GM19468 (cell line): ENCODE measurements around the gene UNC5A.

Experiments used
- ATAC-seq: cut with Tn5 transposase; IDR thresholded peaks from one replicate; pipeline ENCODE4 v1.9.1; 2021; ENCODE audit warnings: mild to moderate bottlenecking, moderate library complexity, moderate number of reproducible peaks; ENCODE audit not compliant: unreplicated experiment; ENCODE audit errors: extremely low read depth

UNC5A gene

DNA sequence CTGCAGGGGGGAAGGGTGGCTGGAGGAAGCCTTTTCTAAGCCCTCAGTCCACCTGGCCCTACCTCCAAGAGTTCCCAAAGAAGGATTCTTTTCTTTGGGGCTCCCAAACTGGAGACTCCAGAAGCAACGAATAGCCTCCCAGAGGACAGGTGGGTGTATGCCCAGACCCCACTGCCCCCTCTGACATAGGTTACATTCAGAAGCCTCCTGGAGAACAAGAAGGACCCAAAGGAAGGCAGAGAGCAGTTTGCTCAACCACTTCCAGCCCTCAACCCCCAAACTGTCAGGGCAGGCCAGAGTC lies 78.5 kb downstream of the UNC5A start:
- ATAC-seq, result no peak

DNA sequence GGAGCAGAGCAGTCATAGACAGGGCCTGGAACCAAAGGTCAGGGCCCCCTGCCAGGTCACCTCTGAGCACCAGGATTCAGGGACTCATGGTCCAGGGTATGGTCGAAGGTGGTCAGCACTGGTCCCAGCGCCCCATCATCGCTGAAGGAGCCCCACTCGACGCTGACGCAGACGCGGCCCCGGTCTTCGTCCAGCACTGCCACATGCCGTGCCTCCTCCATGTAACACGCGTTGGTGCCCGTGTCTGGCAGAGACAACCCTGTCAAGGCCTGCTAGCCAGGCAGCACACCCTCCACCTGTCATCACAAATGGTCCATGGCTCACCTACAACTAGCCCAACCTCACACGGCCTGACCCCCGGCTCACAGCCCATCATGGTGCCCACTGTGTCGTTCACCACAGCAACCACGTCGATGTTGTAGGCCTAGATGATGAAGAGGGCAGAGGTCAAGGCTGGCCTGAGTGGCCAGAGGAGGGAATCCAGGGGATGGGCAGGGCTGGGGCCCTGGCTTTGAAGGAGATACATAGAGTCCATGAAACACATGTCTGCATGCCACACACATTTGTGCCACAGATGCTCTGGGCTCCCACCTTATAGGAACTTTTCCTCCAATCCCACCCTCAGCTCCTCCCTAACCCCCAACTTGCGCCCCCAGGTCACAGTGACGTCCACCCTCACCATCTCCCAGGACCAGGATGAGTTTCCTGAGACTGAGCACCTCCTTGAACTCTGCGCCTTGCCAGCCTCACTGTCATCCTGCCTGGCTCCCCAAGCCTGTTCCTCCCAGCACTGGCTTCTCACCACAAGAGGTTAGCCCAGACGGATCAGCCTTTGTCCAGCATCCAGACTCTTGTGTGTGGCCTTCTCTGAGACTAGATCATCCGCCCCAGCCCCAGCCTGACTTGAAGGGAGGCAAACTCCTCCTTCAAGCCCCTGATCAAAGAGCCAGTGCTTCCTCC lies 79.2 kb downstream of the UNC5A start:
- ATAC-seq, result no peak

DNA sequence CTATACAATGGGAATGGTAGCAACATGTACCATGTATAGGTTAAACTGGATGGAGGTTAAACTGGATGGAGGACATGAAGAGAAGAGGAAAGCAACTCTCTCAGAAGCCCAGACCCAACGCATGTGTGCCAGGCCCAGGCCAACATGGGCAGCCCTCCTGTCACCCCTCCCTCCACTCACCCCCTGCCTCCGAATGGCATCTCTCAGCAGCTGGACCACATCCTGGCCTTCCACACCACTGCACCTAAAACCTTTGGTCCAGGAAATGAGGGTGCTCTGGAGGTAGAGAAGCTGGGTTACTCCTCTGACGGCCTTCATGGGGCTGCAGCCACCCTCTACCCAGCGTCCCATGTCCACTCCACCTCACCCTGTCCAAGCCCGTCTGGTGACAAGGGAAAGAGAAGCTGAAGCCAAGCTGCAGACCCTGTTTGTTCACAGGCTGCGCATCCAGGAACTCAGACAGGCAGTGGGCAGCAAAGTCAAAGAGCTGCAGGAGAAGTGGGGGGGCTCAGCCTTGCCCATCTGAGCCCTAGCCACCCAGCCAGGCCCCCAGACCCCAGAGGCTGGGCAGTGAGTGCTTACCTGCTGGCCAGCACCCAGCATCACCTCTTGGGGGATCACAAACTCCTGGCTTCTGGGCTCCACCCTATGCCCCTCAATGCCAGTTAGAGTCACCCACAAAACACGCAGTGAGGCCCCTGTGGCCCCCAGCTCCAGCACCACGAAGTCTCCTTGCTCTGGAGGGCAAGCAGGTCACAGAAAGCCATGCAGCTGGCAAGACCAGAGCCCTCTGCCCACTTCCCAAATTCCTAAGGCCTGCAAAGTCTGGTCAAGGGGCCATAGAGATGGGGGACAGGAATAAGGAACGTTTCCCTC lies 80.3 kb downstream of the UNC5A start:
- no peak for ATAC-seq

DNA sequence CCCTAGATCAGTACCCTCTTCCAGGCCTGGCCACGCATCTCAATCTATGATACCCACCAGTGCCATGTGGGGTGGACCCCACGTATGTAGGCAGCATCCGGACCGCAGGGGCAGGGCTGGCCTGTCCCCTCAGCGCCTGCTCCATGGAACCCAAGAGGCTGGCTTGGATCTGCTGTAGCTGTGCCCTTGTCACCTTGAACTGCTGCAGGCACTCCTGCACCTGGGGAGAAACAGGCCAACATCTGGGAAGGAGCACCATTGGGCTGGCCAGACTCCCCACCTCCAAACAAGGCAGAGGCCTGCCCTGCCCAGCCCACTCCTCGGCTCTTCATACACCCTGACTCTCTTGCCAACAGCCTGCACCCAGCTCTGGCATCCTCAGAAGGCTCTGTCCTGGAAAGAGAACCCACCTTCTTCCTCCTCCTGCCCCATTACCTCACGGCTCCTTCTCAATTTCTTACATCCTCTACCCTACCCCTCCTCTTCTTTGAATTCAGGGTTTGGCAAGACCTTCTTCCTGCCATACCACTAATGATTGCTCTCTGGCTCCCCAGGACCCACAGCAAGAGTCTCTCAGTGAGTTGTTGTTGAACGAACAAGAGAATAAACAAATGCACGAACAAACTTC lies 81.1 kb downstream of the UNC5A start:
- no peak for ATAC-seq

DNA sequence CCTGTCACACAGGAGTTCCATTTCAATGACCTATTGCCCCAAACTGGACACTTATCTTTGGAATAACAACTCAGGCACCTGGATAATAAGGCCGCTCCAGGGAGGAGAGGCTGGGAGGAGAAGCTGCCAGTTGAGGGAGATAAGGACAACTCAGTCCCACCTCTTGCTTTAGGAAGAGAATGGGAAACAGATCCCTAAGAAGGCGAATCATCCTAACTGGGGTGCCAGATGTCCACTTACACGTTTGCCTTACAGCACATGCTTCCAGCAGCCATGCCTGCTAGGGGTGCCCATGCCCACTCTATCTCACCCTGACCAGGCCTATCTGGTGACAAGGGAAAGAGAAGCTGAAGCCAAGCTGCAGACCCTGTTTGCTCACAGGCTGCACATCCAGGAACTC lies 82.3 kb downstream of the UNC5A start:
- no peak for ATAC-seq

DNA sequence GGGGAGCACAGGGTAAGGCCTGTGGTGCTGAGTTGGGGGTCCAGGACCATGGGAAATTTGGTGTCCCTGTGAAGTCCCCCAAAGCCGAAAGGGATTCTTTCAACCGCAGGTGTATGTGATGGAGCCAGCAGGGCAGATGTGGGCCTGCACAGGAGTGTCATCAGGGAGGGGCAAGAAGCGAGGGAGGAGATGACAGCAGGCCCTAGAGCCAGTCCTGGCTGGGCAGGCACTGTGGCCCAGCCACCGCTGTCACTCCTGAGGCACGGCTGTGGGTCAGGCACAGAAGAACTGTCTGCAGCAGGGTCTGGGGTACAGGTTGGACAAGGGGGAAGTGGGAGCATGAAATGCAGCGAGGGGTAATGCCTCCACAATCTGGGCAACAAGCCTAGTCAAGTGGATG lies 83.9 kb downstream of the UNC5A start:
- ATAC-seq, result no peak

DNA sequence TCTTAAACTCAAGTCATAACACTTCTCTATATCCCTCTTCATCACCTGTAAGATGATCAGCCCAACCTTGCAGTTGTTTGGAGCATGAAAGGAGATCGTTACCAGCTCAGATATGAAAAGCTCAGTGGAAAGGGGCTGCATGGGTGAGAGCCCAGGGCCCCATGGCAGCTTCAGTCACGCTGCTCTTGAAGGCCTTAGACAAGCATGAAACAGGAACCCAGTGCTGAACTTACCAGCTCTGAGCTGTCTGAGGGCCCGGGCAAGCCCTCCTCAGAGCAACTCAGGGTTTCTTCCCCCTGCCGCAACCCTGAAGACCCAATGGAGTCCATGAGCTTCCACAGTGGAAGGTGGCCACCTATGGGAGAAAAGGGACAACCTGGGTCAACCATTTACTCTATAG lies 85.5 kb downstream of the UNC5A start:
- no peak for ATAC-seq

DNA sequence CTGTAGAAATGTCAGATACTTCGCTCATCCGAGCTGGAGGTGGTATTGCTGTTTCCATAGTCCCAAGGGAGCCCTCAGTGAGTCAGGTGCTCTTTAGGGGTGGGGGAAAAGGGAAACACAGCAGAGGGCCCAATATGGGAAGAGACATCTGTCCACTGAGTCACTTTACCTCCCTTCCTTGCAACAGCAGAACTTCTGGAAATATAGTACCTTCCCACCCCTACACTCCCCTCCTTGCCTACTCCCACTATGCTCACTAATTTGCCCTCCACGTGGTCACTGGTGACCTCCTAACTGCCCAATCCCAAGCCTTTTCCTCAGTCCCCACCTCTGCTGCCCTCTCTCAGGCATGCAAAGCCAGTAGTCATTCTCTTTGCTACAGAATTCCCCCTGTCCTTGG lies 86.9 kb downstream of the UNC5A start:
- no peak for ATAC-seq

DNA sequence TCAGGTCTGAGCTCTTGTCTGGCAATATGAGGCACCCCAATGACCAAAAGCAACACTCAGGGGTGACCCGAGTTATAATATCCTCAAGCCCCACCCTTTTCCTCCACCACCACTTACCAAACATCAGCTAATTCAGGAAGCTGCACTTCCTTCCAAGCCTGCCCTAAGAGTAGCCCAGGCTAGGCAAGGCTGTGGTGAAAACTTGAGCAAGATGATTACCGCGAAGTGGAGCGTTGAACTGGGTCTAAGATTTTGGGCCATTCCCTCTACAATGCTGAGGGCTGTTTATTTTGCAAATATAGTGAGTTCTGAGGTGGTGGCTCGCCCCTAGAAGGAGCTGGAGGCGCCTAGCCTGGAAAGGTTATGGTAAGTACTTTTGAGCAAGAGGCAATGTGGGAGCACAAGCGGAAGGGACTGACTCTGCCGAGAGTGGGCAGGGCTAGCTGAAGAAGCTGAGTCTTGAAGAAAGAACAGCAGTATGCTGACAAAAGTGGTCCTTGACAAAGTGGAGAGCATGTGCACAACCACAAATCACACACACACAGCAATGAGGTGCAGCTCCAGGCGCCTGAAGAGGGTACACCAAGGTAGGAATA lies 89.0 kb downstream of the UNC5A start, which contains the start of gene HK3:
Gene HK3, minus strand, starts transcription at position 51 of the 596 bp plus-strand sequence. CDS start 3,187 bp downstream, outside the sequence.
- ATAC-seq, result no peak

DNA sequence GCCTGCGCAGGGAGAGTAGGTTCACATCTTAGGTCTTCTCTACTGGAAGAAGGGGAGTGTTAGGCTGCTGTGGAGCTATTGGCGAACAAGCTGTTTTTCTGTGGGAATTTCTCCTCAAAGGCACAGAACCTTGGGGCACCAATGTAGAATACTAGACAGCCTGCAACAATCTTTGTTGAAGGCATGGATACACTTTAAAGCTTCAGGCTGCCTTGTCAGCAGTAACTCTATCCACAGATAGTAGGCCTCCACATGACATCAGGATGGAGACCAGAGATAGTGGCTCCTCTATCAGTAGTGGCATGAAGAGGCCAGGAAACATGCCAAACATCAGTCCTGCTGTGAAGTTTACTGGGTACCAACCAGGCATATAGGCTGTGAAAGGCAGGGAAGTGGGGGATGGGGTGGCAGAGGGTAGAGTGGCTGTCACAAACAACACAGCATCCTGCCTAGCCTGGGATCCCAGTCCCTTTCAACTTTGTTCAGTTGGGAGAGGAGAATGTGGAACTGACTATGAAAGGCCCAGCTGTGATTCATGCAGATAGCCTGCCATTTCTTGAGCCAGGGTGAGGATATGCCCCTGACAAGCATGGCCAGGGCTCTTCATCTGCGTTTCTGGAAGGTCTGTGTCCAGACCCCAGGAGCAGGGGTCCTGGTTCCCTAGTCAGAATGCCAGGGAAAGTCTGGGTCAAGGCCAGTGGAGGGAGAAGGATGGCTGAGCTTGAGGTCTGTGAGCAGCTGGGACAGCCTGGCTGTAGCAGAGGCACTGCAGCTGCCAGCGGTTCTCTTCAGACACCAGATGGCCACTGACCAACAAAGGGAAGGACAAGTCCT lies 89.8 kb downstream of the UNC5A start:
- ATAC-seq, result no peak

DNA sequence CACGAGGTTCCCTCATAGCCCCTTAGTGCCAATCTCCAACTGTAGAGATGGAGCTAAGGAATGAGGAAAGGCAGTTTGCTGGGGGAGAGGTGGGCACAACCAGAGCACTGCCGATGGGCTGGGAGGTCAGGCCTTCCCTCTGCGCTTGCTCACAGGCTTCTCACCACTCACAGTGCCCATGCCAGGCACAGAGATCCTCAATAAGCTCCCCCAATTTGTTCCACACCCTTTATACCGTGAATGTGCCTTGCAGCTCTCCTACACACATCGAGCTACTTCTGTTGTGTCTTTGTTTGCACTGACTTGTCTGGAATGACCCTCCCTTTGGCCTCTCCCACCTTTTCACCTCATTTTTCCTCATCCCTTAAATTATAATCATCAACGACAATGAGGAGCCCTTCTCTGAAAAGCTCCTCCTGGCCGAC lies 90.4 kb downstream of the UNC5A start:
- no peak for ATAC-seq

DNA sequence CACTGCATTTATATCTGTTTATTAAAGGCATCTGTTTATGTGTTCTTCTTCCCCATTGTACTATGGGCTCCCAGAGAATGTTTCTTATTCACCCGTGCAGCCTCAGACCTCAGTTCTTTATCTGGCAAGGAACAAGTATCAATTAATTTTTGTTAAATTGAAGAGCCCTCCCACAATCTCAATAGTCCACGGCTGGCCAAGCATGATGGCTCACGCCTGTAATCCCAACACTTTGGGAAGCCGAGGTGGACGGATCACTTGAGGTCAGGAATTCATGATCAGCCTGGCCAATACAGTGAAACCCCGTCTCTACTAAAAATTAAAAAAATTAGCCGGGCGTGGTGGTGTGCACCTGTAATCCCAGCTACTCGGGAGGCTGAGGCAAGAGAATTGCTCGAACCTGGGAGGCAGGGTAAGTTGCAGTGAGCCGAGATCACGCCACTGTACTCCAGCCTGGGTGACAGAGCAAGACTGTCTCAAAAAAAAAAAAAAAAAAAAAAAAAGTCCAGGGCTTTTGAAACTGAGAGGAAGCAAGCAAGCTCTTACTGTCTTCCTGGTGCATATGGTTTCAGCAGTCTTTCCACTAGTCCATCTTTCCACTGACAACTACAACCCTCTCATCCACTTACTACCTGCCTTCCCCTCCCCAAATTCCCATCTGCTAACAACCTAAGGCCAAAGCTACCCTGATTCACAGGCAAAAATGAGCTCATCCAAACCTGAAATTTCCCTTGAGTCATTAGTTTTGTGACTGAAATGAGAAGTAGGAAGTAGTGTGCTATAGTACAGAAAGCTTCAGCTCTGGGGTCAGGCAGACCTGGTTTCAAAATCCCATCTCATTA lies 91.1 kb downstream of the UNC5A start:
- no peak for ATAC-seq

DNA sequence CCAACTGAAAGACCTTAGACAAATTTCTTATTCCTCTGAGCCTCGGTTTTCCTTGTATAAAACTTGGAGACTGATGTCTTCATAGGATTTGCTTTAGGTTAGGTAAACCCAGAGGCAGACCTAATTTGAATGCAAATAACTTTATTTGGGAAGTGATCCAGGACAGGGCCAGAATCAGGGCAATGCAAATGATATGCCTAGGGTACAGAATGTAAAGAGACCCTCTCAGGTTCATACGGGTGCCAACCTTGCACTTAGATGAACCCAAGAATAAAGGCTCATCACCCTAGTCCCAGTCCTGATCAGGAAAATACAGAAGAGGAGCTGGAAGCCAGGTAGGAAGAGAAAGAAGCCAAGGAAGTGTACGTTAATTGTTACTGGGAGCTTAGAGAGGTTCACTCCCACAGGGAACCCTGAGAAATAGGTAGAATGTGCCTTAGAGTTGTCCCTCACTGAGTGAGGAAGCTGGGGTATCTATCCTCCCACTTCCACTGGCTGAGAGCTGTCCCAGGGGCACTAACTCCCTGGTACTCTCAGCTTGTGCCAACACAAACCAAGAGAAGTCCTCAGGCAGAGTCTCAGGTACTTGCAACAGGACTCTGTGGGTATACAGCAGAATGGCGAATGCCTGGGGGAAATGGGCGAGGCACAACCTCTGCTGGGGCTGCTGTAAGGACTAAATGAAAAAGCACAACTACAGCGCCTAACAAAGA lies 91.9 kb downstream of the UNC5A start:
- no peak for ATAC-seq

DNA sequence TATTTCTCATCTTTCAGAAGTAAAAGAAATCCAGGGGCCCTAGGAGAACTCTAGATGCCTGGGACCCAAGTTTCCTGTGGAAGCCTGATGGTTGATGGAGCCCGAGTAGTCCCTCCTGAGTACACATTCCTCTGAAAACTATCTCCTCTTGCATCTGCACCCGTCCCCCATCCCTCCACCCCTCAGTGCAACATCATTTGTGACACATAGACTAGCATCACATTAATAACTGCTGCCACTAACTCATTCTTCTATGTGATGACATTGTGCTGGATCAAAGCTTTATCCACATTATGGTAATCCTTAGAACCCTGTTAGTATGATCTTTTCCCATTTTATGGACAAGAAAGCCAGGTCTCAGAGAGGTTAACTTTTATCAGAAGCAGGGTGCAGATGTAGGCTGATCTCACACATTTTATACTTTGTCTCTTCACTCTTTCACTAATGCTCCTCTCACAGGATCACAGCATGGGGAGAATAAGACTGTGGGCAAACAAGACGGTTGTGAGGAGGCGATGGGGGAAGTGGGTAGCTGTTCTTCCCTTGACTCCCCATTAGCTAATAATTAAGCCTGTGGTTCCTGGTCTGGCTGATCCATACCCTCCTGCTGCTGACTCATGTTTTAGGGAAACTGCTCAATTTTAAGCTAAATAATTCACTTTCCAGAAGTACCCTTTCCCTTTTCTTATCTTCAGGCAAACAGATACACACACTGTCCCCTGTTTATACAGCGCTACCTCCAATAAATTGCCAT lies 92.7 kb downstream of the UNC5A start:
- ATAC-seq, result no peak

DNA sequence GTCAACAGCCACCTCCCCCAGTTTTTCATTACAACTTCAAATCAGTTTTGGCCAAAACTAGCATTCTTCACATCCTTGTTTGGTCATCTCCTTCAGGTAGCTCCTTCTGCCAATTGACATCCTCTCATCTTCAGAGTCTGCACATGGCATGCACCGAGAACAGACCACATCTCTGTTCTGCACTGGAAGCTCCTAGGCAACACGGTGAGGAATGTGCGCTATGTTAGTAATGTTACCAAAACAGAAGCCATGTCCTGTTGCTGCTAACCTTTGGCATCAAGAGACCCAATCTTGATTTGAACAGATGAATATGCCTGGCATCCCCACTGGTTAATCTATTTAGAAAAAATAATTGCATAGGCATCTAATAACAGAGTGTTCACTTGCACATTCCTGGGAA lies 93.9 kb downstream of the UNC5A start:
- no peak for ATAC-seq

DNA sequence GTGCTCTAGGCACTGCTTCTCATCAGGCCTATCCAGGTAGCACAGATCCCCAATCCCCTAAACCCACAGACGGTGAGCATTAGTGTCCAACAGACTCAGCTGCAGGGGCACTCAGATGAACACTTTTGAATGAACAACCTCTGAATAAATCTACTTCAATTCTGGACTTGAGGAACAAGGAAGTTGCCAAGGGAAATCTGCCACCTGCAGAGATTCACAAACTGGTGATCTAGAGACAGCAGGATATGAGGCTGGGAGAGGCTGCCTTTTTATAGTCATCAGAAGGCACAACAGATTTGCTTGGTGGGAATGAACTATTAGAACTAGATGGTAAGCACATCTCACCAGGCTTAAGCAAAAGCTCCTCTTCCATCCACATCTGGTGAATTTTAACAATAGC lies 95.8 kb downstream of the UNC5A start:
- ATAC-seq, result no peak

DNA sequence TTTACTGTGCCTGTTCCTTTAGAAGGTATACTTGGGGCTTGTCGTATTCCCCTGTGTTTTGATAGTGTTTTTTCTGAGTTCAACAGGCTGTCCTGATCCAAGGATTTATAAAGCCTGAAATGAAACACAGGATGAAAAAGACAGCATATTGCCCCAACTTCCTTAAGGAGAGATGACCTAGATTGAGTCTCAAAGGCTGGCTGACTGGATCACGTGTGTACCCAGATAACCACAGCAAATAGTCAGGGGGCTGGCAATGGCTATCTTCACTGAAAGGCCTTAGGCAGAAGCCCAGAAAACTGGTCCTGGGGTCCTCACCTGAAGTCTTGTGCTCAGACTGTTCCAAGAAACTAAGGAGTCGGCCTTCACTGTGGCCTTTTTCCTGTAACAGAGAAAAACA lies 96.4 kb downstream of the UNC5A start:
- no peak for ATAC-seq
